GM18870 (cell line): ENCODE results near the gene AMZ1.
A peak's percentile ranks its signal among the peaks of the same experiment; 100 is the strongest.
"Not testable (repeated sequence)": the region's sequence is repeated elsewhere in the genome, so short reads cannot be mapped to it uniquely, and the experiment has no call there.

Experiments
- ATAC-seq: cut with Tn5 transposase; IDR thresholded peaks from one replicate; pipeline ENCODE4 v1.9.1; 2021; ENCODE audit warnings: moderate library complexity; ENCODE audit not compliant: unreplicated experiment

The AMZ1 gene

DNA sequence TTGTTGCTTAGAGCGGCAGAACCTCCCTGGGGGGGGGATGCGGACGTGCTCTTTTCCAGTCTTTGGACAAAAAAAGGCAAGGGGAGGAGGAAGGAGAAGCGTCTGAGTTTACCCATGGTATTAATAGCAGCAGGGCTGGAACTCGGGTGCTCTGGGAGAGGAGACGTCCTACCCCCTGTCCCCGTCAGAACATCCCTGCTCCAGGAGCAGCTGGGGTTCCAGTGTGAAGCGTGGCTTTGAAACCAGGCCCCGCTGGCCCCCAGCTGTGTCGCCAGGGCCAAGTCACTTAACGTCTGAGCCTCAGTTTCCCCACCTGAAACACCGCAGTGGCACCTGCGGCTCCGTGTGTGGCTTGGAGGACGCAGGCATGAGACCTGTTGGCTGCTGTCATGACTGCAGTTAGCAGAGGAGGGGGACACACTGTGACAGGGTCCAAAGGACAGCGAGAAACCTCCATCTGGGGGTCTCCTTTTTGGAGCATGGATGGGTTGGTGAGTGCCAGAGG lies 1.4 kb downstream of the AMZ1 start:
- no peak for ATAC-seq

DNA sequence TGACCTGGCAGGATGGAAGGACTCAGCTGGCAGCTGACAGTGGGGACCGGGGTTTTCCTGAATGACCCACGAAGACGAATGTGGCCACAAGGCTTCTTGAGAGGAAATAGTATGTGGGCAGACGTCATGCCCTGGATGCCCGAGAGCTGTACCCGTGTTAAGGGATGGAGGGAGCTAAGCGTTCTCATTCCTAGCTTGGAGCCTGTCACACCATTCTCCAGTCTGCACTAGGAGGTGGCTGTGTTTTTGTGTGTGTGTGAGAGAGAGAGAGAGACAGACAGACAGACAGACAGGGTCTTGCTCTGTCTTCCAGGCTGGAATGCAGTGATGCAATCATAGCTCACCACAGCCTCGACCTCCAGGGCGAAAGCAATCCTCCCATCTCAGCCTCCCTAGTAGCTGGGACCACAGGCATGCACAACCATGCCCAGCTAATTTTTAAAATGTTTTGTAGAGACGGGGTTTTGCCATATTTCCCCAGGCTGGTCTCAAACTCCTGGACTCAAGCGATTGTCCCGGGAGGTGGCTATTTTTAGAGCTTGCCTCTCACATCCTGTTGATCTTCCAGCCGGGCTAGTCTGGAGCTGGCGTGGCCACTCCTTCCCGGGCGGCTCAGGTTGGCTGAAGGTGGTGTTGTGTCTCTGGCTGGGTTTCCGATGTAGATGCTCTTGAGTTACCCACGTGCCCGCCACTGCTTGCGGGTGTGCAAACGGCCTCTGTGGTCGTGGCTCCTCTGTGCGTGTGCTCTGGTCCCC lies 2.1 kb downstream of the AMZ1 start:
- no peak for ATAC-seq

DNA sequence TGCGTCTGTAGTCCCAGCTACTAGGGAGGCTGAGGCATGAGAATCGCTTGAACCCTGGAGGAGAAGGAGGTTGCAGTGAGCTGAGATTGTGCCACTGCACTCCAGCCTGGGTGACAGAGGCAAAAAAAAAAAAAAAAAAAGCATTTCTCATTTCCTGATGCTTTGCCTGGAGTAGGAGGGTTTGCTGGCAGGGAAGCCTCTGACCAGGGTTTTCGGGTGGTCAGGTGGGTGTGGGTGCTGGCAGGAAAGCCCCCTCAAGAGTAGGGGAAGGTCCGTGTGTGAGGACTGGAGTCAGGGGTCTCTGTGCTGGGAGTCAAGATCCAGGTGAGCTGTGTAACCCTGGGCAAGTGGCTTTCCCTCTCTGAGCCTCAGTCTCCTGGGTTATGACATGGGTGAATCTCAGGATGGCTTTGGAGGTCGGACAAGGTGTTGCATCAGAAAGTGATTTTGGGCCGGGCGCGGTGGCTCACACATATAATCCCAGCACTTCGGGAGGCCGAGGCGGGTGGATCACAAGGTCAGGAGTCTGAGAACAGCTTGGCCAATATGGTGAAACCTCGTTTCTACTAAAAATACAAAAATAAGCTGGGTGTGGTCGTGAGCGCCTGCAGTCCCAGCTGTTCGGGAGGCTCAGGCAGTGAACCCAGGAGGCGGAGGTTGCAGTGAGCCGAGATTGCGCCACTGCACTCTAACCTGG lies 3.2 kb downstream of the AMZ1 start:
- ATAC-seq, result no peak

DNA sequence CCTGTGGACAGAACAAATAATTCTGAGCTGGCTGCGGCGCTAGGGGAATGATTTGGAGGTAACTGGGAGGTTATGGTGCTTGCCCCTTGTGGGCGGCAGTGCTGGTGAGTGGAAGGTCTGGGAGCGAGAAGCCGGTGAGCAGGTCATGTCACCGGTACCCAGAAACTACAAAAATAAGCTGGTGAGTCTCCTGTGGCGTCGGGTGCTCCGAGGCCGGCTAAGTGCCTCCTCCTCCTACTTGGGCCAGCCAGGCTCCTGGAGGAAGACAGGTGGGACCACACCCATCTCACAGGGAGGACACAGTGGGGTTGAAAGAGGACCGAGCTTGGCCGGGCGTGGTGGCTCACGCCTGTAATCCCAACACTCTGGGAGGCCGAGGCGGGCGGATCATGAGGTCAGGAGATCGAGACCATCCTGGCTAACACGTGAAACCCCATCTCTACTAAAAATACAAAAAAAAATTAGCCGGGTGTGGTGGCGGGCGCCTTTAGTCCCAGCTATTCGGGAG lies 4.0 kb downstream of the AMZ1 start:
- not testable (repeated sequence) for ATAC-seq

DNA sequence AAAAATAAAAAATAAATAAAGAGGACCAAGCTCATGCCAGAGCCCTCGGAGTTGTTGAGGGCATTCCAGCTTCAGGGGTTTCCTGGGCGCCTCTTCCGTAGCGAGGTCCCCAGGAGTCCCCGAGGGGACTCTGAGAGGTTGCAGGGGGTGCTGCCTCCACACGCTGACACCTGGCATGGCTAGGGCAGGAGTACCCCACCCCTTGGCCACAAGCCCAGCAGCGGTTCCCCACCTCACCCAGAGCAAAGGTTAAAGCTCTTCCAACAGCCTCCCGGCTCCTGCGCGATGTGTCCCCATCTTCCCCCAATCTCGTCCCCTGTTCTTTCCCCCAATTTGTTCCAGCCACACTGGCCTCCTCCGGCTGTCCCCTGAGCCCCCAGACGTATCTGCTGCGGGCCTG lies 4.5 kb downstream of the AMZ1 start:
- no peak for ATAC-seq

DNA sequence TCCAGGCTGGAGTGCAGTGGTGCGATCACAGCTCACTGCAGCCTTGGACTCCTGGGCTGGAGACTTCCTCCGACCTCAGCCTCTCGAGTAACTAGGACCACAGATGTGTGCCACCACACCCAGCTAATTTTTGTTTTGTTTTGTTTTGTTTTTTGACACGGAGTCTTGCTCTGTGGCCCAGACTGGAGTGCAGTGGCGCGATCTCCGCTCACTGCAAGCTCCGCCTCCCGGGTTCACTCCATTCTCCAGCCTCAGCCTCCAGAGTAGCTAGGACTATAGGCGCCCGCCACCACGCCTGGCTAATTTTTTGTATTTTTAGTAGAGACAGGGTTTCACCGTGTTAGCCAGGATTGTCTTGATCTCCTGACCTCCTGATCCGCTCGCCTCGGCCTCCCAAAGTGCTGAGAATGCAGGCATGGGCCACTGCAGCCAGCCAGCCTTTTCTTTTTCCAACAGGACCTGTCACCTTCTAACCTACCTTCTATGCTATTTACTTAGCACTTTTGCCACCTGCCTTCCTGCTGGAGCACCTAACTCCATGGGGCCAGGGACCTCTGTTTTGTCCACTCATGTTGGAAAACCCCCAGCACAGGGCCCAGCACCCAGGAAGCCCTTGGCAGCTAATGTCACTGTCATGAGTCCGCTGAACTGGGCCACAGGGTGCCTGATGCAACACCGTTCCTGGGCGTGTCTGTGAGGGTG lies 5.6 kb downstream of the AMZ1 start:
- not testable (repeated sequence) for ATAC-seq

DNA sequence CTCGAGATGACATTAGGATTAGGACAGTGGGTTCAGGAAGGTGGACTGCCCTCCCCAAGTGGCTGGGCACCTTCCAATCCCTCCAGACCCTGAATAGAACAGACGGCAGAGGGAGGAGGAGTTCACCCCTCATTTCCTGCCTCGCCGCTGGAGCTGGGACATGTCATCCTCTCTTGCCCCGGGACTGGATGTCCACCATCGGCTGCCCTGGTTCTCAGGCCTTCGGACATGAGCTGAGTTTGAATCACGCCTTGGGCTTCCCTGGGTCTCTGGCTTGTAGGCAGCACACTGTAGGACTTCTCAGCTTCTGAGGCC lies 6.1 kb downstream of the AMZ1 start:
- ATAC-seq, result not testable (repeated sequence)

DNA sequence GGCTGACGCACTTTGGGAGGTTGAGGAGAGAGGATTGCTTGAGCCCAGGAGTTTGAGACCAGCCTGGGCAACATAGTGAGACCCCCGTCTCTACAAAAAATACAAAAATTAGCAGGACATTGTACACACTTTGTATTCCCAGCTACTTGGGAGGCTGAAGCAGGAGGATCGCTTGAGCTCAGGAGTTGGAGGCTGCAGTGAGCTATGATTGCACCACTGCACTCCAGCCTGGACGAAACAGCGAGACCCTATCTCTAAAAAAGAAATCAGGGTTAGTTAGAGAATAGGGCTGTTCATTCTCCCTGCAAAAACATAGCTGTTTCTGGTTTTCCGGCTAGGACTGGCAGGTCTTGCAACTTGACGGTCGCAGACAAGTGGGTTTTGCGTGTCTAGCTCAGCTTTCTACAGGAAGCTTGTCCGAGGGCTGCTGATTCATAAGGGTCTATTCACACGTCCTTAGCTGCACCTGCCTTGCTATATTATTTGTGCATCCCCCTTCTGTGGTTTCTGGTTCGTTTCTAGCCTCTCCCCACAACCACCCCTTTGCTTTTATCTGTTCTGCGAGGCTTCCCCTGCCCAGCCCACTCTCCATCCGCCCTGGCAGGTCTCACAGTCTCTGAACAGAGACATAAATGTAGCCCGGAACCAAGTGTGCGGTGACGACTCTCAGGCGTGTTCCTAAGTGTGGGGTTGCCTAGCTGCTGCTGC lies 10.7 kb downstream of the AMZ1 start:
- peak; percentile 94 for ATAC-seq

DNA sequence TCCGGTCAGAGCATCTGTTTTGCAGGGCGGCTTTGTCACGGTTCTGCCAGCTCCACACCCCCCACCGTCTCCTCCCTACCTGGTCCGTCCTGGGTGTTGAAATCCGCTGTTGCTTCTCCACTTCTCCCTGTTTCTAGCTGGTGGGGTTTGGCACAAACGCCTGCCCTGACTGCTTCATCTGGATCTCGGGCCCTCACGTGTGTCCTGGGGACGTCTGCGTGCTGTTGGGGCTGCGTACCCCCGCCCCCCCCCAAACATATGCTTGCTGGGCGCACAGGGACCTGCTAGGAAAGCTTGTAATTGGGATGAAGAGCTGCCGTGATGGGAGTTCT lies 11.3 kb downstream of the AMZ1 start:
- no peak for ATAC-seq

DNA sequence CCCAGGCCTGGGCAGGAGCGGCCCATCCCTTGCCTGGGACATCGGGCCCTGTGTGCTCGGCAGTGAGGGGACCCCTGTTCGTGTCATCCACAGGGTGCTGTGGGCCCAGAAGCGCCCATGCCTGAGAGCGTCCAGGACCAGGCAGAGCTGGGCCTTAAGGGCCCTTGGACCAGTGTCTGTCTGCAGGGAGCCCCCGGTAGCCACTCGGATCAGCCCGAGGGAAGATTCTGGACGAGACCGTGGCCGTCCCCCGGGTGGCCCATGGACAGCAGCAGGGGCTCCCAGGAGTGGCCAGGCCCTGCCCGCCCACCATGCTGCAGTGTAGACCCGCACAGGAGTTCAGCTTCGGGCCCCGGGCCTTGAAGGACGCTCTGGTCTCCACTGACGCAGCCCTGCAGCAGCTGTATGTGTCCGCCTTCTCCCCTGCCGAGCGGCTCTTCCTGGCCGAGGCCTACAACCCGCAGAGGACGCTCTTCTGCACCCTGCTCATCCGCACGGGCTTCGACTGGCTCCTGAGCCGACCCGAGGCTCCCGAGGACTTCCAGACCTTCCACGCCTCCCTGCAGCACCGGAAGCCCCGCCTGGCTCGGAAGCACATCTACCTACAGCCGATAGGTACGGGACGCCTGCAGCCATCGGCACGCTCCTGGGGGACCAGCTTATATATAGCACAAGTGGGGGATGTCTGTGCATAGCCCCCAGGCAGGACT lies 12.3 kb downstream of the AMZ1 start:
- ATAC-seq, result no peak

DNA sequence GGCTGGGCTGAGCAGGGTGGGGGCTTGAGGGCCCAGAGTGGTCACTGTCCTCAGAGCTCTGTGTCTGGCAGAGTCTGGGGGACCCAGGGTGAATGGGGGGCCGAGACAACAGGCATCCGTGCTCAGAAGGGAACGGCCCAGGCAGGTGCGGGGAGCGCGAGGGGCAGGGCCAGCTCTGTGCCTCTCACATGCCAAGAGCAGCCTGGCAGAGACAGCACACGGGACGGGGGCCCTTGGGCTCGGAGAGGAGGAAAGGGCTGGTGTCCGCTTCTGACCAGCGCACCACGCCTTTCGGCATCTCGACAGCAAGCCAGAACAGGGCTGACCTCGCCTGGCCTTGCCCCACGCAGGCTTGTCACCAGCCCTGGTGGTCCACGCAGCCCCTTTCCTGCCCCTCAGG lies 13.4 kb downstream of the AMZ1 start:
- ATAC-seq, result no peak

DNA sequence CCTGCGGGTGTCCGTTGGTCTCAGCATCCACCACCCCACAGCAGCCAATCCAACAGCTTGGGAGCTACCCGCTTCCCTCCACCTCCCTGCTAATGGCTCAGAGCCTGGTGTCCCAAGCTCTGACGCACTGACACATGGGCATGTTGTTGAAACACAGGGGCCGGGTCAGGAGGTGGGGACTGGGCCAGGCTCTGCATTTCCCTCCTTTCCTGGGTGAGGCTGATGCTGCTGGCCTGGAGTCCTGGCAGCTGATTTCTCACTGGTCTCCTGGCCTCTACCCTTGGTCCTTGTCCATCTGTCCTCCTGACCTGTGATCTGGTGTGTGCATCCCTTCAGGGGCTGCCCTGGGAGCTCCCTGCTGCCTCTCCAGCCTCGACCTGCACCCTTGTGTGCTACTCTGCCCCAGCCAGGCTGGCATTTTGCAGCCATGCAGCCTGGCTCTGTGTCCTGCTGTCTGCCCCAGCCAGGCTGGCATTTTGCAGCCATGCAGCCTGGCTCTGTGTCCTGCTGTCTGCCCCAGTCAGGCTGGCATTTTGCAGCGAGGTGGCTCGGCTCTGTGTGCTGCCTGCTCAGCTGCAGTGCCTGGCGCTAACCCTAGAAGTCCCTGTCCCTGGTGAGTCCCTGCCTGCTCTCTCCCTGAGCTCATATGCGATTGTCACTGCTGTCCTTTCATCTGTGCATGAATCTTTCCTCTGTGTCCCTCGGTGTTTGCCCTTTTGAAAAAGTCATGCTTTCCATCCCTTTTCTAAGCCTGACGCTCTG lies 14.0 kb downstream of the AMZ1 start:
- no peak for ATAC-seq

DNA sequence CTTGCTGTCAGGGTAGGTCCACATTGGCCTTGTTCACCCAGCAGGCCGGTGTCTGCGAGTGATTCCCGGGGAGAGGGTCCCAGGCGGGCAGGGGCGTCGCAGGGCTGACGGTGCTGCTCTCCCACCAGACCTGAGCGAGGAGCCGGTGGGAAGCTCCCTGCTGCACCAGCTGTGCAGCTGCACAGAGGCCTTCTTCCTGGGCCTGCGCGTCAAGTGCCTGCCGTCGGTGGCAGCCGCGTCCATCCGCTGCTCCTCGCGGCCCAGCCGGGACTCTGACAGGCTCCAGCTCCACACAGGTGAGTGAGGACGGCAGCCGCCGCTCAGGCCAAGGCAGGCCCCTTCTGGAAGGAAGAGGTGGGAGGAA lies 14.6 kb downstream of the AMZ1 start:
- no peak for ATAC-seq

DNA sequence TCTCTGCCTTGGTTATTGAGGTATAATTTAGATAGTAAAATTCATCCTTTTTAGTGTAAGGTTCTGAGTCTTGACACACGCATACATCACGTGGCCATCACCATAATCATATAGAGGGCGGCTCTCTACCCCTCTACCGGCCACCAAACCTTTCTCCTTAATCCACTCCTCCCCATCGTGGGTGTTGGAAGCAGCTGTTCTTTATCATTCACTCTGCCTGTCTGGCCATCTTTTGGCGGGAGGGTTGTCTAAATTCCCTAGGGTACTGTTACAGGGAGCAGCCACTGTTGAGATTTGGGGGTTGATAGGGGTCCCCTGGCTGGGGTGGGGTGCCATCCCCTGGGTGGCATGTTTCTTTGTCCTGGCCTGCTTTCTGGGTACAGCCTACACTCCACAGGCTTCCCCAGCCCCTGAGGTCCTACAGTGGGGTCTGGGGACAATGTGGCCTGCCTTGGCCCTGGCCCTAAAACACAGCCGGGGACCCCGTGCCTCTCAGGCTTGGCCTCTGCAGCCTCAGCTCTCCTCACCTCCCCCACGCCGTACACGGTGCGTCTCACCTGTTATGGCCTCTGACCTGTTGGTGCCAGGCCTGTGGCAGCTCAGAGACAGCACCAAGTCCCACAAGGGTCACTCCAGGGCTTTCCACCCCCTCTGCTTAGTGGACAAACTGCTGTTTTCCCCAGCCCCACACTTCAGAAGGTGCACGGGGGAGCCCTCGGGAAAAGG lies 17.5 kb downstream of the AMZ1 start:
- ATAC-seq, result no peak

DNA sequence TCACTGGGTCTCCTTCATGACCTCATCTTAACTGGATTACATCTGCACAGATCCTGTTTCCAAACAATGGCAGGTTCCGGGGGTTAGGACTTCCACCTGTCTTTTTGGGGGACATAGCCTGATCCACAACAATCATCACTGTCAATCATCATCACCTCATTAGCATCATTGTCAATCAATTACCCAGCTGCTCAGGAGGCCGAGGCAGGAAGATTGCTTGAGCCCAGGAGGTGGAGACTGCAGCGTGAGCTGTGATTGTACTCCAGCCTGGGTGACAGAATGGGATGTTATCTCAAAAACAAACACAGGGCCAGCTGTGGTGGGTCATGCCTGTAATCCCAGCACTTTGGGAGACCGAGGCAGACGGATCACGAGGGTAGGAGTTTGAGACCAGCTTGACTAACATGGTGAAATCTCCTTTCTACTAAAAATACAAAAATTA lies 18.7 kb downstream of the AMZ1 start:
- ATAC-seq, result no peak

DNA sequence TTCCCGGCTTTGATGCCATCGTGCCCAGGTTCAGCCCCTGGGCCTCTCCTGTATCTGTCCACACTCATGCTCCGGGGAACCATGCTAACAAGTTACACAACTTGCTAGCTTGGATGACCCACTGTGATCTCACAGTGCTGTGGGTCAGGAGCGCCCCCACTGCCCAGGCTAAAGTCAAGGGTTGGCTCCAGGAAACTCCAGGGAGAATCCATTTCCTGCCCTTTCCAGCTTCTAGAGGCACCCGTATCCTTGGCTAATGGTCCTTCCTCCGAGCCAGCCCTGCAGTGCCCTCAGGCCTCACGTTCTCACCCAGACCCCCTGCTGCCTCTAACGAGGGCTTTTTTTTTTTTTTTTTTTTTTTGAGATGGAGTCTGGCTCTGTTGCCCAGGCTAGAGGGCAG lies 19.5 kb downstream of the AMZ1 start:
- ATAC-seq, result no peak

DNA sequence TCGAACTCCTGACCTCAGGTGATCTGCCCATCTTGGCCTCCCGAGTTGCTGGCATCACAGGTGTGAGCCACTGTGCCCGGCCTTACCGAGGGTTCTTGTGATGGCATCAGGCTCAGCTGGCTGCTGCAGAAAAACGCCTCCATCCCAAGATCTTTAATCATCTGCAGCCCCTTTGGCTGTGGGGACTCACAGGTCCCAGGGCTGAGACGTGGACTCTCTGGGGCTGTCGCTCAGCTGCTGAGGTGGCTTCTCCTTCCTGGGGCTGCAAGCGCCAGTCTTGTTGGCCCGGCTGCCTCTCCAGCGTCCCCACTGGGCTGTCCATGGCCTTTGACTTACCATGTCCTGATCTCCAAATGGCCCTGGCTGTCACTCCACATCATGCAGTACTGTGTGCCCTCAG lies 20.0 kb downstream of the AMZ1 start:
- ATAC-seq, result no peak

DNA sequence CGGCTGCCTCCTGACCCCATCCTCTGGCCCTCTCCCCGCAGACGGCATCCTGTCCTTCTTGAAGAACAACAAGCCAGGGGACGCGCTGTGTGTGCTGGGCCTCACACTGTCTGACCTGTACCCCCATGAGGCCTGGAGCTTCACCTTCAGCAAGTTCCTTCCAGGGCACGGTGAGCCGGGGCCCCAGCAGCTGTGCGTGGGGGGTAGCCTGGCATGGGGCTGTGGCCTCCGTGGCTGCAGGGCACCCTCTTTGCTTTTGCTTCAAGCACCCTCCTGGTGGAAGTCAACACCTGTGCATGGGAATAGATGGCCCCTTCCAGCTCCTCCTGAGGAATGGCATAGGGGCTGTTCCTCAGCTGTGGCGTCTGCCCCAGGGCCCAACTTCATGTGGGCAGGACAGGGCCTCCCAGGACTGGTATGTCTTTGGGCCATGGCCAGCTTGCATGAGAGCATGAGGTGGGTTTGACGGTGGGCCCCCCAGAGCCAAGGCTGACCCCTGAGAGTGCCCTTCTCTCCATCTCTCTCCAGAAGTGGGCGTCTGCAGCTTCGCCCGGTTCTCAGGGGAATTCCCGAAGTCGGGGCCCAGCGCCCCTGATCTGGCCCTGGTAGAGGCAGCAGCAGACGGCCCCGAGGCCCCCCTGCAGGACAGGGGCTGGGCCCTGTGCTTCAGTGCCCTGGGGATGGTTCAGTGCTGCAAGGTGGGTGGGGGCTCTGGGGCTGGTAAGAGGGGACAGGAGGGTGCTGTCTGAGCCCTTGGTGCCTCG lies 20.7 kb downstream of the AMZ1 start:
- ATAC-seq, result no peak
